Activated CD4-positive, CD25-positive, alpha-beta regulatory T cell treated with anti-CD3 and anti-CD28 coated beads, Interleukin-2, amount 50 U/mL, for 16 hours (primary cell): ENCODE data around the gene PRSS21.

Source experiments
- DNase-seq: peaks from one replicate; pipeline ENCODE4 v3.0.0-alpha.2; 2020; ENCODE audit warnings: low read depth, low spot score

PRSS21 gene

DNA sequence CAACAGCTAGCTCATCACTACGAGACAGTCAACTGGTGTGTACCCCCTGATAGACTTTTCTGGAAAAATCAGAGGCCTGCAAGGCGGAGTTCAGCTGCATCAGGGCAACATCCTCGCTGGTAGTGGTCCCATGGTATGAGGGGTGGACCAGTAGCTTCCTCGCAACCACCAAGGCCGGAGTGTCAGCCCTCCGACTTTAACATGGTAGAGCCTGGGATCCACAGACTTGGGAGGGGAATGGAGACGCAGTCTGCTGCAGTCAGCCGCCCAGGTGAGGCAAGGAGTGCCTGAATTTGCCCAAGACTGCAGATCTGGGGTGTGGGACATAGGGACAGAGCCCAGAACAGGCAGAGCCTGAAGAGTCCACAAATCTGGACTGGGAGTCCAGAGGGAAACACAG is 26.5 kb downstream of the PRSS21 start:
- DNase-seq, result no peak

DNA sequence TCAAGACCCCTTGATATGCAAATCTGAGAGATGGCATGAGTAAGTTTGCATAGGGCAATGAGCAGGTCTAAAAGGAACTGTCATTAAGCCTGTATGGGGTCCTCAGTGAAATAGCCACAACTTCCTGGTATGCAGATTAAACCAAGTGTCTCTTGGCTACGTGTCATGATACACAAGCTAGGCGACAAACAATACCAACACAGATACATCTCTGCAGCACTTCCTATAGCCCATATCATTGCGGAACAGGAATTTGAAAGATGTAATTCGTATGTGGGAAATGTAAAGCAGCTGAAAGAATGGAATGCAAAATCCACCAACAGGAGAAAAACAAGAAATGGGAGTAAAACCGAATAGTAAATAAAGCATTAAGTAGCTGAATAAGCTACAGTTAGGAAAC is 28.1 kb downstream of the PRSS21 start:
- DNase-seq, result no peak

DNA sequence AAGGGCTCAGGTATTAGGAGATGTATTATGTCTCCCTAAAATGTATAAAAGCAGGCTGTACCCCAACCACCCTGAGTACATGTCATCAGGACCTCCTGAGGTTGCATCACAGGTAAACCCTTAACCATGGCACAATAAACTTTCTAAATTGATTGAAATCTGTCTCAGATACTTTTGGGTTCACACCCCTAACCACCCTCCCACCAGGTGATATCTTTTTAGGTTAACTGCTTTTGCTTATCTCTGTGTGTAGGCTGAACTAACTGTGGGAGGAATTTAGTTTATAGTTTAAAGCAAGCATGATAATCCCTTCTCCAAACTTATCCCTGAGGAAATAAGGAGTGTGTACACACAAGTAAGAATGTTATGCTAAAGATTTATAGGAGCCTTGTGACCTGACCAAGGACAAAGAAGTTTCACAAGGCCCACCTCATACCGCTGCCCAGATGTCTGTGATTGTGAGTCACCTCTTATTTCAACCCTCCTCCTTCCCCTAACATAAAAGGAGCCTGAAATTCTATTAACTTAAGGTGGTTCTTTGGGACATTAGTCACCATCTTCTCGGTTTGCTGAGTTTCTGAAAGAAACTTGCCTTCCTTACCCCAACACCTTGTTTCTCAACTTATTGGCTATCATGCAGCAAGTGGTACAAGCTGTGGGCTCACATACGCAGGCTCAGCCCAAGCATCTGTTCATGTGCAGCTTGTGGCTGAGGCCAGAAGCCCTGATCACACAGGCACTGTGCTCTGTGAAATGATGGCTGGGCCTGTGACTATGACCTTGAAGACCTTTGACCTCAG is 29.7 kb downstream of the PRSS21 start:
- DNase-seq, result no peak

DNA sequence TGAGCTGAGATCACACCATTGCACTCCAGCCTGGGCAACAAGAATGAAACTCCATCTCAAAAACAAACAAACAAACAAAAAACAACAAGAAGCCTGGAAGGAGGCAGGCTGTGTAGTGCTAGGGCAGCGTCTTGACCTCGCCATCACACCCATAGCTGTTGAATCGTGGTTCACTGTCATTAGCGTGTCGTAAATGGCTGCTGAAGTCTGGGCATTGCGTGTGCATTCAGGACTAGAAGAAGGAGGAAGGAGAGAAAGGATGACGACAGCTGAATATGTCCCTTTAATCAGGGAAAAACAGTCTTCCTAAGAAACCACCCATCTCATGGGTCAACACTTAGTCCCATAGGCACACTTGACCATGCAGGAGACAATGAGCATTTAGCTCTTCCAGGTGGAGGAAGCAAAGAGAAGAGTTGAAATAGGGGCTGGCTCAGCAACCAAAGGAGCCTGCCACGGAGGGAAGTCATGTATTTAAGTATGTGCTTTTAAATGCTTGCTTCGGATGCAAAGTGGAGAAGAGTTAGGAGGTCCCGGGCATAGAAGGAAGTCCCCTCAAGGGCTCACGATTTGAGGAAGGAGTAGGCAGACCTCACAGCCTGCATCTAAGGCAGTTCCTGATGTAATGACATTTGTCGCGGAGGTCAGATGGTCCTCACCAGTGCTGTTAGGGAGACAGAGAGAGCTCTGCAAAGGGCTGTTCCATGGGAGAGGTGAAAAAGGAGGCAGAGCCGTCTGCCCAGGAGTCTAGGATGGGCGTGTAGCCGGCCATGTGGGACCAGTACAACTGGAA is 32.1 kb downstream of the PRSS21 start:
- no peak for DNase-seq

DNA sequence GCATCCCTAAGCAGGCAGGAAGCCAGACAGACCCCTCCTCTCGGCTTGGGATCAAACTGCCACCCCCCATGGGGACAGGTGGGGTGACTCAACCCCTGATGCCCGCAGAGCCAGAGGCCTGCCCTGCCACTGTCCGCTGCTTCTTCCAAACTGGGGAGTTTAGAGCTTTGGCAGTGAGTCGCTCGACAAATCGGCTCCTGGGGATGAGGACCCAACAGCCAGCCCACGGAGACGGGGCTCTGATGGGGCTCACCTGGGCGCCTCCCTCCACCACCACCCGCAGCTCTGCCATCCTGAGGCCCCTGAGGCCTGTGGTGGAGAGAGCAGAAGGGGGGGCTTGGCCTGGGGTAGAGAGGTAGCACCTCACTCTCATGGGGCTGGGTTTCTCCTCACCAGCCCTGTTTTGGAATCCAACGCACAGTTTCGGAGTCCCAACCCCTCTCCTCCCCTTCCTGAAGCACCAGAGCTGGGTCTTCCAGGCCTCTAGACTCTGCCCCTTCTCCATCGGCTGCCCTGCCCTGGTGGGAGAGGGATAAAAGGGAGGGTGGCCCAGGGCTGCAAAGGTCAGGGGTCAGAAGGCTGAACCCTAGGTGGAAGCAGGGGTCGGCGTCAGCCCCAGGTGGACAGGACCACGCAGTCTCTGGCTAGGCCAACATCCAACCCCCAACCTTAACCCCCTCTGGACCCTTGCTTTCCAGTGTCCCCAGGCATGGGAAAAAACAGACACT is 35.1 kb downstream of the PRSS21 start:
- no peak for DNase-seq

DNA sequence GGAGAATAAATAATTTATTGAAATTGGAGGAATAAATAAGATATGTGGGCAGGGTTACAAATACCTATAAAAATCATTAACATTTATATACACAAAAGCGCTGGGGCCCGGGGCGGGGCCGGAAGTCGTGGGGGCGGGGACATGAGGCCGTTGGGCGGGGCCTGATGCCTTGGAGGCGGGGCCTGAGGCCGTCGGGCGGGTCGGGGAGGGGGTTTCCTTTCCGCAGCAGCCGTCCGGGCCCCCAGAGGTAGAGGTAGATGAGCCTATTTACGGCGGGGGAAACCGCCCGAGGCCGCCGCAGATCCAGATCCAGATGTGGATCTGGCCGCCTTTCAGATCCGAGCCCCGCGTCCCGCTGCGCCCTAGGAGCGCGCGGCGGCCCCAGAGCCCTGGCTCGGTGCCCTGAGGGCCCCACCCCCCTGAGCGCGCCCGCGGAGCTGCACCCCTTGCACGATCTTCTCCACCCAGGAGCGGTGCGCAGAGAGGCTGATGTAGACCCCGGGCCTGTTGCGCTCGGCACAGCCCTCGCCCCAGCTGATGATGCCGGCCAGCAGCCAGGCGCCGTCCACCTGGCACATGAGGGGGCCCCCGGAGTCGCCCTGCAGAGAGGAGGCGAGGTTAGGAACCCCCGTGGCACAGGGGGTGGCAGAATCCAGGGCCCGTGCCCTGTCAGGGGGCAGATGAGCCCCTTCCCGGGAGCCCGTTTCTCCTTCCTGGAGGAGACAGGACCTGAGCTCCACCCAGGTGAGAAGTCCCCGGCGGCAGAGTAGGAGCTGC is 35.9 kb downstream of the PRSS21 start:
- DNase-seq, result no peak

DNA sequence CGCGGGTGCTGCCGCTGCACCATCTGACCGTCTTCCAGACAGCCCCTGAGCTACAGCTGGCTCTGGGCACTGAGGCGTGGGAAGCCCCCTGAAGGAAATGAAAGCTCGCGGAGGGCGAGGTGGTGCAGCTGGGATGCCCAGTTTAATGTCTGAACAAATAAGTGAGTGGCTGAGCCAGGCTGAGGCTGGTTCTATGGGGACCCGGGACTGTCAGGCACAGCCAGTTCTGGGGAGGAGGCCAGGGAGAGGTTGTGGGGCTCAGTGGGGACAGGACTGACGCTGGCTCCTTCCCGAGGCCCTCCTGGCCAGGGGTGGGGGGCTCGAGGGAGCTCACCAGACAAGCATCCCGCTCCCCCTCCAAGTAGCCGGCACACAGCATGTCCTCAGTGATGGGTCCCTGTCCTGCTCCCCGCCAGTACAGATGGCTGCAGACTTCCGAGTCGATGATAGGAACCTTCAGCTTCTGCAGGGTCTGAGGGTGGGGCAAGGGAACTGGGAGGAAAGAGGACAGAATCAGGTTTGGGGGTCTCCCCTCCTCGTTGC is 36.6 kb downstream of the PRSS21 start:
- DNase-seq, result no peak

DNA sequence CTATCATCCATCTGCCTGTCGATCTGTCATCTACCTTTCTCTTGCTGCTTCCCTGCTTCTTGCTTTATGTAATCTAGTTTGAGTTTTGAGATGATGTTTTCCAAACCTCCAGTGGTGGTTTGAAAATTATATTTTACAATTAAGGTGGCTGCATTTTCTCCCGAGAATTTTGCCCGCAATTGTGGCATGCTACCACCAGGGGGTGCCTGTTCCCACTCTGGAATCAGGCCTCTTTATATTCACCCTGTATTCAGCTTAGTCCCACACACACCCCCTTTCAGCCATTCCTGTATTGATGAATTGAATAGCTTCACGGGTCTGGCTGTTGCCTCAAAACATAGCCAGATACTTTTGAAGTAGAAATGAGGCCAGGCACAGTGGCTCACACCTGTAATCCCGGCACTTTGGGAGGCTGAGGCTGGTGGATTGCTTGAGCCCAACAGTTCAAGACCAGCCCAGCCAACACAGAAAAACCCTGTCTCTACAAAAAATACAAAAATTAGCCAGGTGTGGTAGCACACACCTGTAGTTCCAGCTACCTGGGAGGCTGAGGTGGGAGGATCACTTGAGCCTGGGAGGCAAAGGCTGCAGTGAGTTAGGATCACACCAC is 37.8 kb downstream of the PRSS21 start:
- DNase-seq, result no peak

DNA sequence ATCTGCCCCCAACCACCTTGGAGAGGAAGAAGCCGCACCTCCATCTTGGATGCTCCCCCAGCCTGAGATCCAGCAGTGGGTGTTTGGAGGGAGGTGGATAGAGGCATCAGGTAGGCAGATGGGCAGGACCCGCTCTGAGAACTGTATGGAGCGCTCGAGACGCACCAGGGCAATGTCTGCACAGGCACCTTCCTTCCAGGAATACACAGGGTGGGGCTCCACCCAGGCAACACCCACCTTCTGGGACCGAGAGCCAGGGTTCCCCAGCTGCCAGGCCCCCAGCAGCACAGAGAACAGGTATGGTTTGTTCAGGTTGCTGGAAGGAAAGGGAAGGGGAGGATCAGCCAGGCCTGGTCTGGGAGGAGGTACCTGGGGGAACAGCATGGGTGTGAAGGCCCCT is 38.5 kb downstream of the PRSS21 start:
- DNase-seq, result no peak

DNA sequence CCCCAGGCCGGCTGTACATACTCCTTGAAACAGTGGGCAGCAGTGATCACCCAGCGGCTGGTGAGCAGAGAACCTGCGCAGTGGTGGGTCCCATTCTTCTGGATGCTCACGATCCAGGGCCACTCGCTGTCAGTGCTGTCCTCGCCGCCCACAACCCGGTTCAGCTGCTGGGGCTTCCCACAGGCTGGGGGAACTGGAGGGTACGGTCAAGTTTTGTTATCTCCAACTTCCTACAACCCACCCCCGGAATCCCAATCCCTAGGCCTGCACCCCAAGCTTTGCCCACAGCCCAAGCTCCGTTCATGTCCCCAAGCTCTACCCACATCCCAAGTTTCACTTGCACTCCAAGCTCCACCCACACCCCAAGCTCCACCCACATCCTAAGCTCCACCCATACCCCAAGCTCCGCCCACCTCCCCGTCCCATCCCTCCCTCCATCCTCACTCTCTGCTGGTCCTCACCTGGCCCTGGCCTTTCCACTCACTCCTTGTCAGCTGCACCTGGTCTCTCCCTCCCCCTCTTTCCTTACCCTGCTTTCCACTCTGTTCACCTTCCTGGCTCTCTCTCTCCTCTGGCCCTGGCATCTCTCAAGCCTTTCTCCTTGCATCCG is 39.1 kb downstream of the PRSS21 start:
- DNase-seq, result no peak

DNA sequence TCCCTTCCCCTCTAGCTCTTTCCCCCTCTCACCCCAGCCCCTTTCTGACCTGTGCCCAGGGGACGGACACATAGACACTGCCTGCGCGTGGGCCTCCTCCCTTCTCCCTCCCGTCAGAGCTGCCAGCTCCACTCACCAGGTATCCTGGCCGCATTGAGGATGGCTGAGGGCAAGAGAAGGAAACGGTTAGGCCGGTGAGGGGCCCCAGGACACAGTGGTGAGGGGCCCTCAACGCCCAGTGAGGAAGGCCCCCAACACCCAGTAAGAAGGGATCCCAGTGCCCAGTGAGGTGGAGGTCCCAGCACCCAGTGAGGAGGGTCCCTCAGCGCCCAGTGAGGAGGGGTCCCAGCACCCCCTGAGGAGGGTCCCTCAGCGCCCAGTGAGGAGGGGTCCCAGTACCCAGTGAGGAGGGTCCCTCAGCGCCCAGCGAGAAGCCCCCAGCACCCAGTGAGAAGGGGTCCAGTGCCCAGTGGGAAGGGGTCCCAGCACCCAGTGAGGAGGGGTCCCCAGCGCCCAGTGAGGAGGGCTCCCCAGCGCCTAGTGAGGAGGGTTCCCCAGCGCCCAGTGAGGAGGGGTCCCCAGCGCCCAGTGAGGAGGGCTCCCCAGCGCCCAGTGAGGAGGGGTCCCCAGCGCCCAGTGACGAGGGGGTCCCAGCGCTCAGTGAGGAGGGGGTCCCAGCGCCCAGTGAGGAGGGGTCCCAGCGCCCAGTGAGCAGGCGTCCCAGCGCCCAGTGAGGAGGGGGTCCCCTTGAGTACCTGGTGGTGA is 39.8 kb downstream of the PRSS21 start:
- DNase-seq, result no peak

DNA sequence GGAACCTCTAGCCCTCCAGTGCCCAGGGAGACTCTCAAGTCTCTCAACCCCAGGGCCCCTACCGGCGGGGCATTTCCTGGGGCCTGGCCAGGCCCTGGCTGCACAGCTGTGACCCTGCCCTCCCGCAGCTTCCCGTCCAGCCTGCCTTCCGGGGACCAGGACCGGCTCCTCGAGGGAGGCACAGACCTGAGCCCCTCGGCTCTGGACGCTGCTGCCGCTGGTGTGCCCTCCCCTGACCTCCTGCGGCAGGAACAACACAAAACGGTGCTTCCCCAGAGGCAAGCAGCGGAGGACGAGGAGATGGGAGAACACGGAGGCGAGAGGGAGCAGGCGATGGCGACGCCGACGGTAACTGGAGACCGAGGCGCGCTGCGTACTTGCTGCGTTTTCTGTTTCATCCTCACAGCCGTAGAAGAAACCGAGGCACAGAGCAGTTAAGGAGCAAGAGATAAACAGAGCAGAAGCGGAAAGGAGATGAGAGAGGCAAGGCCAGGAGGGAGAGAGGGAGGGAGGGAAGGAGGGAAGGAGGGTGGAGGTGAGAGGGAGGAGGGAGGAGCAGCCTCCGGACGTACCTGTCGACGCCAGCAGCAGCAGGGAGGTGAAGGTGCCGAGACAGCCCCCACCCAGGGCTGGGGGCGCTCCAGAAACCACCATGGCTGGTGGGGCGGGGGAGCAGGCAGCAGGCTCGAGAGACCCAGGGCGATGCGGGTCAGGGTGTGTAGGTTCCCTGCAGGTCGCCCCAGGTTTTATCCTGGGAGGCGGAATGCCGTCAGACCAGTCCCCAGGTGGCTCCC is 40.6 kb downstream of the PRSS21 start, which contains the start of gene PRSS22:
Gene PRSS22, minus strand, starts transcription at position 720 of the 794 bp plus-strand sequence. Its CDS starts 66 bp downstream, at position 654.
- DNase-seq, result no peak

DNA sequence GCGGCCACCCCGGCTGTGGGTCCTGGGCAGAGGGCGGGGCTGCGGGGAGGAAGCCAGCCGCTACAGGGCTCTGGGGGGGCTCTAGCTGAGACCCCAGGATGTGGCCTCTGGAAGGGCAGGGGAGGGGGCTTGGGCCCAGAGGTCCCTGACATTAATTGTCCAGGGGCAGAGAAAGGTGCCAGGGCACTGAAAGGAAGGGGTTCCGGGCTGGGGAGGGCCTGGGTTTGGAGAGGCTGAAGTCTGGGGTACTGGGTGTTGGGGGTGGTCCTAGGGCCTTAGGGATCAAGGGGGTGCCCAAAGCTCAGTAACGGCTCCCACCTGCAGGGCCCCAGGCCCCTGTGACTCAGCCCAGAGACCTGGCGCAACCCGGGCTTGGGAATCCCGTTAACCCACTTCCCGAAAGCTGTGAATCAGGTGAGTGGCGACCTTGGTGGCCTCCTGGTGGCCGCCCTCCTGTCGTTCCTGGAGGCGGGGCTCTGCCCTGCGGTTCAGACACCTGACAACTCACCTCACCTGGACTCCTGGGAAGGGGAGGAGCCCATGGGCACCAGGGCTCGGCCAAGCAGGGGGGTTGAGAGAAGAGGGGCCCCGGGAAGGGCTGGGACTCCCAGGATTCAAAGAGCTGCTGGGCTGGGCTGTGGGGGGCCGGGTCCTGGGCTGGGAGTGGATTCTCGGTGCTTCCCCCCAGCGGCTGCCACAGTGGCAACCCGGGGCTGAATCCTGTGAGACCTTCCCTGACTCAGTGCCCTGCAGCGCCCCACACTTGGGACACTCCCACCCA is 41.4 kb downstream of the PRSS21 start:
- DNase-seq, result no peak

DNA sequence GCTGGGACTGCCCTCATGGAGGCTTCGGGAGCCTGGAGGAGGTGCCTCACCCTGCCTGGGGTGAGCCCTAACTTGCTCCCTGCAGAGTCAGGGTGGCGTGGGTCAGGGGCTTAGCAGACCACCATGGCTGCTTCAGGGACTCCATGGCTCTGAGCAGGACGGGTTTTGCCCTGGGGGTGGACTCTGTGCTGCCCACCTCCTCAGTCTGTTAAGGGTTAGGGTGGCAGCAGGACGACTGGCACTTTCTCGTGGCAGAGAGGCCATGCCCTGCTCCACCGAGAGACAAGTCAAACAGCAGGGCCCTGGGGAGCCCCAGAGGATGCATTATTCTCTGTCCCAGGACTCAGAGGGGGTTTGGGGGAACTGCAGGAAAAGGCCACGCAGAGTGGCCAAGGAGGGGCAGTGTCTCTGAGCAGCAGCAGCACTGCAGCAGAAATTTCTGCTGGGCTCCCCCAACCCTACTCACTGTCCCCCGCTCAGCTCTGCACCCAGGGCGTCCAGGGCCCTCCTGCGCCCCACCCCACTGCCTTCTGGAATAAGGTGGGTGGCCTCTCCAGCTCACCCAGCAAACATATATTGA is 42.7 kb downstream of the PRSS21 start:
- DNase-seq, result no peak

DNA sequence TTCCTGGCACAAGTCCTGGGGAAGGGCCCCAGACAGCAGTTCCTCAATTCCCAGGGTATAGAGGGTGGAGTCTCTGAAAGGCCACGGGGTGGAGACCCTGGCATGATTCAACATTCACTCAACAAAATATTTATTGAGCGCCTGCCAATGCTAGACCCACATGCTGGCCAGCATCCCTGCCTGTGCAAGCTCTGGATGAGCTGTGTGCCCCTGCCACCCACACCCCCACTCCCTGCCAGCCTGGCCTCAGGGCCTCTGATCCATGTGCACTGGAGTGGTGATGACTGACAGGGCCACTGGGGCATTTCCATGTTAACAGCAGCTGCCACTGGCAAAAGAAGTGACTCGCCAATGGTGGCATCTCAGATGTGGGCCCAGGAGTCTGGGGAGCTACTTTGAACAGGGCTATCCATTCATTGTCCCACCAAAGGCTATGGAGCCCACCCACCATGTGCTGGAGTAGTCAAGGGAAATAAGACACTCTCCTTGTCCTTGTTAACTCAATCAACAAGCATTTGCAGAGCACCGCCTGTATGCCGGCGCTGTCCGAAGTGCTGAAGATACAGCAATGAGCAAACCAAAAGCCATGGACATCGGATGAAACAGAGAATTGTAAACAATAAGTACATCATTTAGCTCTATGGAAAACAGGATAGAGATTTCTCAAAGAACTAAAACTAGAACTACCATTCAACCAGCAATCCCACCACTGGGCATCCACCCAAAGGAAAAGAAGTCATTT is 44.0 kb downstream of the PRSS21 start:
- DNase-seq, result no peak

DNA sequence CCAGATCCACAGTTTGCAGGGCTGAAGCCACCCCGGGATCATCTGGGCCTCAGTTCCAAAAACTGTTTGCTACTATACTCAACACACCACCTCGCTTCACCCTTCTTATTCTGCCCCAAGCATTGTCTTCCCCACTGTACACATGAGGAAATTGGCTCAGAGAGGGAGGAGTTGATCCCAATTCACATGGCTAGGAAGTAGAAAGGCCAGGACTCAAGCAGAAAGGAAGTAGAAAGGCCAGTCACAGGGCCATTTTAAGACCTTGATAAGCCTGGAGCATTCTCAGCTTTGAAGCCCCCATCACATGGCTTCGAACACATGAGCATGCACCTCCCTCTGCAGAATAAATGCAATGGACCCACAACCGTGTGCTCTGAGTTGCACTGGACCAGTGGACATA is 48.6 kb downstream of the PRSS21 start:
- DNase-seq, result no peak

DNA sequence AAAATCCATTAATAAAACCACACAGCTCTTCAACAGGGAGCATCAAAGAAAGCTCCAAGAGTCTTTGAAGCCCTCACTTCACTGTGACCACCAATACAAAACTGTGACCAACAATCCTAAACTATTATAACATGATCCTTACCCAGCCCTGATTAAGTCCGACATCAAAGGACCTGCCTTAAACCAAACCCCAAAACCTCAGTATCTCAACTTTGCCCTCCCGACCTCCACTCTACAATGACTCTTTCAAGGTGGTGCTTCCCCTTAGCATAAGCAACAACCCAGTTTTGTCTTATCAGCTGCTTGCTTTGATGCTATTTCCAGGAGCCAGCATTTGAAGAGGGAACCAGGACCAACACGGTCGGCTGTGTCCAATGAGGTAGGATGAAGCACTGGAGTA is 49.4 kb downstream of the PRSS21 start:
- no peak for DNase-seq
